Activated CD4-positive, alpha-beta T cell treated with anti-CD3 and anti-CD28 coated beads, Interleukin-2, Interleukin-4, amounts not matched to agents 100 ng/mL and 50 ng/mL, durations not matched to agents 16 hours and 8 hours (primary cell): ENCODE measurements around the gene SCGB1D1.

Source experiments
- DNase-seq: peaks from one replicate; pipeline ENCODE4 v3.0.0-alpha.2; 2020; ENCODE audit warnings: low spot score

The SCGB1D1 gene

GRCh38 chr11:62233730-62234129 is 43.7 kb downstream of the SCGB1D1 start:
- peak; percentile 9 for DNase-seq

- no peak for DNase-seq
Observed at GRCh38 chr11:62236187-62236586, 46.2 kb downstream of the SCGB1D1 start.

- no peak for DNase-seq
Observed at GRCh38 chr11:62237499-62237898, 47.5 kb downstream of the SCGB1D1 start.

- DNase-seq, result no peak
Observed at GRCh38 chr11:62238151-62238550, 48.1 kb downstream of the SCGB1D1 start.

GRCh38 chr11:62241095-62241494 is 51.1 kb downstream of the SCGB1D1 start:
- no peak for DNase-seq

- DNase-seq, result no peak
Observed at GRCh38 chr11:62242021-62242420, 52.0 kb downstream of the SCGB1D1 start, which contains the start of gene SCGB1D2. Gene SCGB1D2, plus strand, starts transcription at chr11:62242239. Its CDS starts 69 bp downstream, at chr11:62242308.
